ENCODE measurements around the gene RNF213. TPM values are rescaled to one million over a fixed set of nuclear protein-coding genes. Genes with fewer than 3 reads are reported as not detected.

RNF213 gene
- total RNA-seq, 1 donor from 2014 or later, result 120 TPM

DNA sequence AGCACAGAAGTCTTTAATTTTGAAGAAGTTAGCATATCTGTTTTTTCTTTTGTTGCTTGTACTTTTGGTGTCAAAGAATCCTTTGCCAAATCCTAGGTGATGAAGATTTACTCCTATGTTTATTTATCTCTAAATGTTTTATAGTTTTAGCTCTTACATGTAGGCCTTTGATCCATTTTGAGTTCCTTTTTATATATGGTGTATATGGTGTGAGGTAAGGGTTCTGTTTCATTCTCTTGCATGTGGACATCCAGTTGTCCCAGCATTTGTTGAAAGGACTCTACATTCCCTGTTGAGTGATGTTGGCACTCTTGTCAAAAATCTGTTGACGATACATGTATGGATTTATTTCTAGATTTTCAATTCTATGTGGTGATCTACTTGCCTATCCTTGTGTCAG, 62.2 kb downstream of the RNF213 start:
- Mint-ChIP-seq H3K27ac (ENCODE audit: unreplicated experiment) (no peak overlapping the region), H3K9me3 (ENCODE audit: unreplicated experiment) (peaks cover 3% of the 10 kb centered on the region), H3K36me3 (ENCODE audit: low read depth, unreplicated experiment) (peaks cover 50% of the 10 kb centered on the region), H3K4me3 (ENCODE audit: unreplicated experiment) (no peak overlapping the region), H3K4me1 (ENCODE audit: low read depth, unreplicated experiment) (no peaks in the 10 kb centered on the region), H3K27me3 (ENCODE audit: low read depth, unreplicated experiment) (no peaks in the 10 kb centered on the region)
- FAIRE-seq (no peak), DNase-seq (ENCODE audit: low read depth) (no peak)
- Histone ChIP-seq H3K36me3 (ENCODE audit: insufficient read depth, low read length) (peaks cover 6% of the 10 kb centered on the region), H3K4me2 (ENCODE audit: low read length) (no peak overlapping the region), H2AFZ (ENCODE audit: low read depth, low read length) (no peak overlapping the region), H3K27ac (ENCODE audit: low read depth, low read length) (no peak overlapping the region), H3K9ac (ENCODE audit: low read length) (no peak overlapping the region), H3K4me3 (ENCODE audit: insufficient read depth, low read depth, low read length) (no peak overlapping the region), H3K4me1 (ENCODE audit: insufficient read depth, low read length) (no peaks in the 10 kb centered on the region), H3K9me3 (ENCODE audit: insufficient read depth, low read depth, low read length) (no peaks in the 10 kb centered on the region), H3K27me3 (ENCODE audit: insufficient read depth, low read length) (no peaks in the 10 kb centered on the region), H3K79me2 (ENCODE audit: insufficient read depth, low read length) (no peaks in the 10 kb centered on the region), H4K20me1 (ENCODE audit: insufficient read depth, low read length) (no peaks in the 10 kb centered on the region)
- TF ChIP-seq CTCF (IDR thresholded peaks at IDR 0.05; ENCODE audit: insufficient read depth, low read depth, low read length) (no peak), EZH2 (IDR thresholded peaks at IDR 0.05; ENCODE audit: insufficient read depth, low read length) (no peak)

GRCh38 chr17:80323982-80324381, 63.3 kb downstream of the RNF213 start:
- H3K79me2 ChIP-seq (ENCODE audit: insufficient read depth, low read length), result no peaks in the 10 kb centered on the region

More at GRCh38 chr17:80323982-80324381, 63.3 kb downstream of the RNF213 start:
- DNase-seq (ENCODE audit: low read depth) (no peak), FAIRE-seq (peak; percentile 60)
- no peak overlapping the region for H2AFZ ChIP-seq (ENCODE audit: low read depth, low read length)
- peaks cover 55% of the 10 kb centered on the region for H3K36me3 Mint-ChIP-seq (ENCODE audit: low read depth, unreplicated experiment)
- H4K20me1 ChIP-seq (ENCODE audit: insufficient read depth, low read length), result no peaks in the 10 kb centered on the region
- H3K4me2 ChIP-seq (ENCODE audit: low read length), result no peak overlapping the region
- TF ChIP-seq EZH2 (IDR thresholded peaks at IDR 0.05; ENCODE audit: insufficient read depth, low read length), result no peak
- TF ChIP-seq CTCF (IDR thresholded peaks at IDR 0.05; ENCODE audit: insufficient read depth, low read depth, low read length), result no peak
- H3K4me3 Mint-ChIP-seq (ENCODE audit: unreplicated experiment), result no peak overlapping the region
- H3K9ac ChIP-seq (ENCODE audit: low read length), result no peak overlapping the region
- H3K4me3 ChIP-seq (ENCODE audit: insufficient read depth, low read depth, low read length), result no peak overlapping the region
- H3K36me3 ChIP-seq (ENCODE audit: insufficient read depth, low read length), result peaks cover 11% of the 10 kb centered on the region
- H3K27ac Mint-ChIP-seq (ENCODE audit: unreplicated experiment), result no peak overlapping the region
- peaks cover 3% of the 10 kb centered on the region for H3K4me1 Mint-ChIP-seq (ENCODE audit: low read depth, unreplicated experiment)
- no peaks in the 10 kb centered on the region for H3K27me3 ChIP-seq (ENCODE audit: insufficient read depth, low read length)
- H3K27me3 Mint-ChIP-seq (ENCODE audit: low read depth, unreplicated experiment), result no peaks in the 10 kb centered on the region
- no peak overlapping the region for H3K27ac ChIP-seq (ENCODE audit: low read depth, low read length)
- no peaks in the 10 kb centered on the region for H3K9me3 ChIP-seq (ENCODE audit: insufficient read depth, low read depth, low read length)
- H3K9me3 Mint-ChIP-seq (ENCODE audit: unreplicated experiment), result peaks cover 3% of the 10 kb centered on the region
- no peaks in the 10 kb centered on the region for H3K4me1 ChIP-seq (ENCODE audit: insufficient read depth, low read length)
